Measurements from ENCODE around the gene CSF1.
A peak's percentile ranks its signal among the peaks of the same experiment; 100 is the strongest.

CSF1 gene

GRCh38 chr1:109931189-109931731 is 20.6 kb downstream of the CSF1 start:
- Histone ChIP-seq H3K4ac (ENCODE audit: low read depth in 1 of 2, low read length in 2 of 2) (peak overlapping the region in 1 of 2 experiments; percentile 94), H3K4me1 (ENCODE audit: control insufficient read depth, insufficient read depth, low read depth, low read length) (peaks cover 52% of the 10 kb centered on the region), H3K79me1 (replicated peaks; ENCODE audit: low read length, poor library complexity, severe bottlenecking) (no peaks in the 10 kb centered on the region), H2BK12ac (ENCODE audit: low read length in 2 of 2) (peak overlapping the region in 1 of 2 experiments; percentile 93), H3K18ac (ENCODE audit: low read depth in 1 of 2, low read length in 2 of 2) (peak overlapping the region; percentile 54 to 81), H4K8ac (ENCODE audit: low read length) (peak overlapping the region; percentile 69), H3K4me2 (ENCODE audit: low read length, poor library complexity, severe bottlenecking) (no peak overlapping the region), H3K9me3 (ENCODE audit: control insufficient read depth, low read length) (peaks cover under 1% of the 10 kb centered on the region), H4K91ac (ENCODE audit: low read length) (peak overlapping the region; percentile 85), H3K9ac (ENCODE audit: low read length) (peak overlapping the region; percentile 26), H3K27me3 (ENCODE audit: control insufficient read depth in 1 of 2, insufficient read depth in 1 of 2, low read length in 2 of 2) (no peaks in the 10 kb centered on the region), H3K4me3 (ENCODE audit: insufficient read depth in 1 of 2, low read depth in 1 of 2, low read length in 2 of 2) (no peak overlapping the region), H2AK5ac (ENCODE audit: low read length, severe bottlenecking) (peak overlapping the region; percentile 71), H3K36me3 (ENCODE audit: control insufficient read depth in 1 of 2, insufficient read depth in 2 of 2, low read depth in 1 of 2, low read length in 2 of 2) (peaks cover 37 to 39% of the 10 kb centered on the region in 2 experiments), H3K27ac (ENCODE audit: low read length, poor library complexity, severe bottlenecking) (peak overlapping the region; percentile 84), H3K23ac (ENCODE audit: low read length in 2 of 2) (no peak overlapping the region), H2AFZ (ENCODE audit: low read depth, low read length) (no peak overlapping the region), H3K14ac (ENCODE audit: low read length in 2 of 2) (peak overlapping the region in 1 of 2 experiments; percentile 38), H2BK15ac (ENCODE audit: low read depth, poor library complexity, severe bottlenecking) (peak overlapping the region; percentile 33), H2BK120ac (ENCODE audit: low read depth, low read length) (peak overlapping the region; percentile 39), H2BK5ac (ENCODE audit: low read depth, low read length, poor library complexity, severe bottlenecking) (peak overlapping the region; percentile 69)
- WGBS, result 28% methylated on average over 10 of the region's 10 CpGs
- peak; percentile 90 for DNase-seq

GRCh38 chr1:109931911-109932636 is 21.4 kb downstream of the CSF1 start:
- Histone ChIP-seq H2BK5ac (ENCODE audit: low read depth, low read length, poor library complexity, severe bottlenecking) (no peak overlapping the region), H2AK5ac (ENCODE audit: low read length, severe bottlenecking) (no peak overlapping the region), H3K36me3 (ENCODE audit: control insufficient read depth in 1 of 2, insufficient read depth in 2 of 2, low read depth in 1 of 2, low read length in 2 of 2) (peaks cover 28 to 32% of the 10 kb centered on the region in 2 experiments), H3K9ac (ENCODE audit: low read length) (no peak overlapping the region), H3K14ac (ENCODE audit: low read length in 2 of 2) (no peak overlapping the region), H3K4me3 (ENCODE audit: insufficient read depth in 1 of 2, low read depth in 1 of 2, low read length in 2 of 2) (no peak overlapping the region), H2BK15ac (ENCODE audit: low read depth, poor library complexity, severe bottlenecking) (peak overlapping the region; percentile 15), H4K91ac (ENCODE audit: low read length) (no peak overlapping the region), H2AFZ (ENCODE audit: low read depth, low read length) (no peak overlapping the region), H3K4ac (ENCODE audit: low read depth in 1 of 2, low read length in 2 of 2) (peak overlapping the region in 1 of 2 experiments; percentile 35), H3K79me1 (replicated peaks; ENCODE audit: low read length, poor library complexity, severe bottlenecking) (no peaks in the 10 kb centered on the region), H3K23ac (ENCODE audit: low read length in 2 of 2) (no peak overlapping the region), H4K8ac (ENCODE audit: low read length) (peak overlapping the region; percentile 19), H3K27me3 (ENCODE audit: control insufficient read depth in 1 of 2, insufficient read depth in 1 of 2, low read length in 2 of 2) (no peaks in the 10 kb centered on the region), H3K4me2 (ENCODE audit: low read length, poor library complexity, severe bottlenecking) (no peak overlapping the region), H2BK12ac (ENCODE audit: low read length in 2 of 2) (no peak overlapping the region), H3K27ac (ENCODE audit: low read length, poor library complexity, severe bottlenecking) (no peak overlapping the region), H3K9me3 (ENCODE audit: control insufficient read depth, low read length) (no peaks in the 10 kb centered on the region), H3K4me1 (ENCODE audit: control insufficient read depth, insufficient read depth, low read depth, low read length) (peaks cover 52% of the 10 kb centered on the region), H3K18ac (ENCODE audit: low read depth in 1 of 2, low read length in 2 of 2) (peak overlapping the region; percentile 9 to 49), H2BK120ac (ENCODE audit: low read depth, low read length) (peak overlapping the region; percentile 13)
- DNase-seq, result no peak
- WGBS, result 99% methylated on average over 3 of the region's 3 CpGs

- H3K4ac ChIP-seq (ENCODE audit: low read depth in 1 of 2, low read length in 2 of 2), result peak overlapping the region in 1 of 2 experiments; percentile 35
- H3K4me3 ChIP-seq (ENCODE audit: insufficient read depth in 1 of 2, low read depth in 1 of 2, low read length in 2 of 2), result no peak overlapping the region
- no peaks in the 10 kb centered on the region for H3K79me1 ChIP-seq (replicated peaks; ENCODE audit: low read length, poor library complexity, severe bottlenecking)
- no peak overlapping the region for H2BK5ac ChIP-seq (ENCODE audit: low read depth, low read length, poor library complexity, severe bottlenecking)
- peaks cover 26 to 27% of the 10 kb centered on the region in 2 experiments for H3K36me3 ChIP-seq (ENCODE audit: control insufficient read depth in 1 of 2, insufficient read depth in 2 of 2, low read depth in 1 of 2, low read length in 2 of 2)
- peak overlapping the region; percentile 19 for H4K8ac ChIP-seq (ENCODE audit: low read length)
- H2AFZ ChIP-seq (ENCODE audit: low read depth, low read length), result no peak overlapping the region
- H3K18ac ChIP-seq (ENCODE audit: low read depth in 1 of 2, low read length in 2 of 2), result peak overlapping the region in 1 of 2 experiments; percentile 61
- H3K27me3 ChIP-seq (ENCODE audit: control insufficient read depth in 1 of 2, insufficient read depth in 1 of 2, low read length in 2 of 2), result no peaks in the 10 kb centered on the region
- H3K14ac ChIP-seq (ENCODE audit: low read length in 2 of 2), result no peak overlapping the region
- no peak overlapping the region for H3K23ac ChIP-seq (ENCODE audit: low read length in 2 of 2)
- peak overlapping the region; percentile 53 for H4K91ac ChIP-seq (ENCODE audit: low read length)
- peaks cover 48% of the 10 kb centered on the region for H3K4me1 ChIP-seq (ENCODE audit: control insufficient read depth, insufficient read depth, low read depth, low read length)
- H3K4me2 ChIP-seq (ENCODE audit: low read length, poor library complexity, severe bottlenecking), result no peak overlapping the region
- no peak overlapping the region for H2BK120ac ChIP-seq (ENCODE audit: low read depth, low read length)
- H3K27ac ChIP-seq (ENCODE audit: low read length, poor library complexity, severe bottlenecking), result no peak overlapping the region
- peak overlapping the region; percentile 21 to 85 for H2BK12ac ChIP-seq (ENCODE audit: low read length in 2 of 2)
- peaks cover 4% of the 10 kb centered on the region for H3K9me3 ChIP-seq (ENCODE audit: control insufficient read depth, low read length)
- no peak for DNase-seq
- H2BK15ac ChIP-seq (ENCODE audit: low read depth, poor library complexity, severe bottlenecking), result no peak overlapping the region
- no peak overlapping the region for H3K9ac ChIP-seq (ENCODE audit: low read length)
- peak overlapping the region; percentile 38 for H2AK5ac ChIP-seq (ENCODE audit: low read length, severe bottlenecking)
- WGBS, result 98% methylated on average over 3 of the region's 5 CpGs
Measured at GRCh38 chr1:109932679-109933078, 22.0 kb downstream of the CSF1 start.

Measured in mesenchymal stem cell (in vitro differentiated cells and primary cell).